HEK293T (cell line): Measurements from ENCODE around the gene BAIAP2.

Experiments
- CTCF ChIA-PET: fragments of 350-600 bp; formaldehyde crosslinking; extraction: SDS; loops from one replicate; lab custom pipeline; 2021; ENCODE audit warnings: antibody characterized with exemption, inconsistent platforms; lab: Yijun Ruan, JAX
- POLR2A ChIA-PET: fragments of 350-600 bp; formaldehyde crosslinking; extraction: SDS; loops from one replicate; lab custom pipeline; 2020; ENCODE audit warnings: antibody characterized with exemption, inconsistent platforms; lab: Yijun Ruan, JAX
- DNase-seq: peaks from one replicate; pipeline ENCODE4 v3.0.0; 2012; ENCODE audit warnings: mixed read lengths; ENCODE audit errors: extremely low spot score
- ARNT ChIP-seq: fragments of 450-650 bp; IDR thresholded peaks from 2 replicates; pipeline ENCODE4 v1.6.1; 2017; ENCODE audit warnings: mild to moderate bottlenecking
- BHLHE40 ChIP-seq: fragments of 450-650 bp; IDR thresholded peaks from 2 replicates; pipeline ENCODE4 v1.6.1; 2016; ENCODE audit warnings: mild to moderate bottlenecking, moderate library complexity, borderline replicate concordance
- CTBP1 ChIP-seq: fragments of 450-650 bp; IDR thresholded peaks from 2 replicates; pipeline ENCODE4 v1.6.1; 2016; ENCODE audit warnings: borderline replicate concordance
- ELF4 ChIP-seq: fragments of 450-650 bp; IDR thresholded peaks from 2 replicates; pipeline ENCODE4 v1.6.1; 2017; ENCODE audit warnings: antibody characterized with exemption
- FOXA1 ChIP-seq: fragments of 450-650 bp; IDR thresholded peaks from 2 replicates; pipeline ENCODE4 v1.6.1; 2016; ENCODE audit warnings: mild to moderate bottlenecking
- FOXK2 ChIP-seq: fragments of 450-650 bp; IDR thresholded peaks from 2 replicates; pipeline ENCODE4 v1.6.1; 2016; ENCODE audit warnings: mild to moderate bottlenecking
- FOXM1 ChIP-seq: fragments of 450-650 bp; IDR thresholded peaks from 2 replicates; pipeline ENCODE4 v1.6.1; 2017; ENCODE audit warnings: mild to moderate bottlenecking, borderline replicate concordance
- HDGF ChIP-seq: fragments of 450-650 bp; IDR thresholded peaks from 2 replicates; pipeline ENCODE4 v1.6.1; 2017; ENCODE audit warnings: antibody characterized with exemption, borderline replicate concordance
- L3MBTL2 ChIP-seq: fragments of 450-650 bp; conservative IDR thresholded peaks from 2 replicates; pipeline ENCODE4 v1.6.1; 2016; ENCODE audit warnings: mild to moderate bottlenecking
- LEF1 ChIP-seq: fragments of 450-650 bp; IDR thresholded peaks from 2 replicates; pipeline ENCODE4 v1.6.1; 2017; ENCODE audit warnings: mild to moderate bottlenecking, borderline replicate concordance
- NFRKB ChIP-seq: fragments of 450-650 bp; IDR thresholded peaks from 2 replicates; pipeline ENCODE4 v1.6.1; 2016; ENCODE audit warnings: mild to moderate bottlenecking, moderate library complexity
- PKNOX1 ChIP-seq: fragments of 450-650 bp; IDR thresholded peaks from 2 replicates; pipeline ENCODE4 v1.6.1; 2016
- SP1 ChIP-seq: fragments of 450-650 bp; IDR thresholded peaks from 2 replicates; pipeline ENCODE4 v1.6.1; 2017
- SUZ12 ChIP-seq: fragments of 450-650 bp; IDR thresholded peaks from 2 replicates; pipeline ENCODE4 v1.6.1; 2016; ENCODE audit warnings: mild to moderate bottlenecking
- TARDBP ChIP-seq: fragments of 450-650 bp; IDR thresholded peaks from 2 replicates; pipeline ENCODE4 v1.6.1; 2016
- ZNF384 ChIP-seq: fragments of 450-650 bp; IDR thresholded peaks from 2 replicates; pipeline ENCODE4 v1.6.1; 2016

The BAIAP2 gene

GRCh38 chr17:81061027-81061735, 26.2 kb downstream of the BAIAP2 start:
- CTCF ChIA-PET, result no interaction called here
- POLR2A ChIA-PET, result no interaction called here
- no peak for DNase-seq
- TF ChIP-seq ARNT (no peak), HDGF (no peak), TARDBP (no peak), ZNF384 (no peak), FOXK2 (no peak), CTBP1 (no peak), PKNOX1 (no peak), ELF4 (no peak), SP1 (no peak), LEF1 (no peak), SUZ12 (no peak), BHLHE40 (no peak), FOXA1 (no peak), NFRKB (no peak), L3MBTL2 (no peak), FOXM1 (no peak)

- TF ChIP-seq LEF1, result no peak
- no peak for TF ChIP-seq FOXK2
- TF ChIP-seq BHLHE40, result no peak
- TF ChIP-seq CTBP1, result no peak
- no peak for TF ChIP-seq HDGF
- TF ChIP-seq SUZ12, result no peak
- TF ChIP-seq NFRKB, result no peak
- no peak for TF ChIP-seq FOXM1
- no peak for TF ChIP-seq ZNF384
- TF ChIP-seq FOXA1, result no peak
- TF ChIP-seq ELF4, result no peak
- TF ChIP-seq PKNOX1, result no peak
- TF ChIP-seq TARDBP, result no peak
- TF ChIP-seq L3MBTL2, result no peak
- TF ChIP-seq SP1, result no peak
- TF ChIP-seq ARNT, result no peak
- POLR2A ChIA-PET, result no interaction called here
- CTCF ChIA-PET, result no interaction called here
- no peak for DNase-seq
Observed at GRCh38 chr17:81062014-81062780, 27.2 kb downstream of the BAIAP2 start.

- CTCF ChIA-PET, result interaction anchor here (0.5 to 0.6 kb wide), 2 partner anchors 34 to 456 kb away, joined by 3 read pairs; no protein-coding TSS in a partner anchor
- TF ChIP-seq ELF4, result no peak
- TF ChIP-seq L3MBTL2, result no peak
- TF ChIP-seq SP1, result no peak
- no peak for TF ChIP-seq ZNF384
- no peak for TF ChIP-seq PKNOX1
- TF ChIP-seq HDGF, result no peak
- no peak for TF ChIP-seq FOXA1
- no peak for TF ChIP-seq SUZ12
- no peak for TF ChIP-seq ARNT
- no peak for TF ChIP-seq CTBP1
- TF ChIP-seq LEF1, result no peak
- TF ChIP-seq NFRKB, result no peak
- TF ChIP-seq BHLHE40, result no peak
- no peak for TF ChIP-seq TARDBP
- TF ChIP-seq FOXK2, result no peak
- no peak for TF ChIP-seq FOXM1
- POLR2A ChIA-PET, result no interaction called here
- DNase-seq, result no peak
Observed at GRCh38 chr17:81063106-81064093, 28.4 kb downstream of the BAIAP2 start.

GRCh38 chr17:81064678-81065475, 29.9 kb downstream of the BAIAP2 start:
- no peak for TF ChIP-seq CTBP1
- TF ChIP-seq TARDBP, result no peak
- TF ChIP-seq ELF4, result no peak
- TF ChIP-seq L3MBTL2, result no peak
- TF ChIP-seq PKNOX1, result no peak
- no peak for TF ChIP-seq ARNT
- ChIA-PET POLR2A (no interaction called here), CTCF (no interaction called here)
- no peak for DNase-seq
